MM.1S (cell line): ENCODE measurements around the gene ETNK2.

Experiments used
- EZH2 ChIP-seq: fragments of 300-600 bp; sonication (generic); optimal IDR thresholded peaks from 2 replicates; pipeline ENCODE3; 2017; ENCODE audit warnings: low read depth, mild to moderate bottlenecking, antibody characterized with exemption, low read length, mixed read lengths
- EZH2phosphoT487 ChIP-seq: fragments of 300-600 bp; sonication (generic); IDR thresholded peaks from 2 replicates; pipeline ENCODE4 v1.6.1; 2018; ENCODE audit warnings: antibody characterized with exemption, low read length
- TF ChIP-seq, protein P1 (sequence below): fragments of 300-600 bp; sonication (generic); IDR thresholded peaks from 2 replicates; pipeline ENCODE4 v1.5.1; 2016; ENCODE audit warnings: antibody characterized with exemption, low read length, mixed read lengths

DNA sequence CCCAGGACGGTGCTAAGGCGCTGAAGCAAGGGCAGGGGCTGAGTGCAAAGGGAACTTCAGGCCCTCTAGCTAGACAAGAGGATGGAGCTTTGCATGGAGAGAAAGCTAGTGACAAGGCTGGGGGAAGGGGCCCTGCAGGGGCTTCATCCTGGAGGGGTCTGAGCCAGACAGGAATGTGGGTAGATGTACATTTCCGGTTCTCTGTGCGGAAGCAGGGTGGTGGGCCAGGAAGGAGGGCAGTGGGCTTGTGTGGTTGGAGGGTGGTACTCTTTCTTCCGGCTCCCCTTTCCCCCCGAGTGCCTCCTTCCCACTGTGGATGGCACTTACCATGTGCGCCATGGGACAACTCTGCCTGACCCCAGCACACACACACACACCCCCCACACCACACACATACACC, 42.9 kb upstream of the ETNK2 start:
- TF ChIP-seq, protein P1, sequence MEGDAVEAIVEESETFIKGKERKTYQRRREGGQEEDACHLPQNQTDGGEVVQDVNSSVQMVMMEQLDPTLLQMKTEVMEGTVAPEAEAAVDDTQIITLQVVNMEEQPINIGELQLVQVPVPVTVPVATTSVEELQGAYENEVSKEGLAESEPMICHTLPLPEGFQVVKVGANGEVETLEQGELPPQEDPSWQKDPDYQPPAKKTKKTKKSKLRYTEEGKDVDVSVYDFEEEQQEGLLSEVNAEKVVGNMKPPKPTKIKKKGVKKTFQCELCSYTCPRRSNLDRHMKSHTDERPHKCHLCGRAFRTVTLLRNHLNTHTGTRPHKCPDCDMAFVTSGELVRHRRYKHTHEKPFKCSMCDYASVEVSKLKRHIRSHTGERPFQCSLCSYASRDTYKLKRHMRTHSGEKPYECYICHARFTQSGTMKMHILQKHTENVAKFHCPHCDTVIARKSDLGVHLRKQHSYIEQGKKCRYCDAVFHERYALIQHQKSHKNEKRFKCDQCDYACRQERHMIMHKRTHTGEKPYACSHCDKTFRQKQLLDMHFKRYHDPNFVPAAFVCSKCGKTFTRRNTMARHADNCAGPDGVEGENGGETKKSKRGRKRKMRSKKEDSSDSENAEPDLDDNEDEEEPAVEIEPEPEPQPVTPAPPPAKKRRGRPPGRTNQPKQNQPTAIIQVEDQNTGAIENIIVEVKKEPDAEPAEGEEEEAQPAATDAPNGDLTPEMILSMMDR = no peak
- TF ChIP-seq EZH2 (no peak), EZH2phosphoT487 (no peak)
